Umbilical cord (tissue), 2 donors: ENCODE data around the gene MARK3. TPM values are rescaled to one million over a fixed set of nuclear protein-coding genes. Genes with fewer than 3 reads are reported as not detected.

Experiments used
- DNase-seq: peaks from one replicate; pipeline ENCODE4 v3.0.0-alpha.2; 2015; ENCODE audit warnings: low spot score
- total RNA-seq: library from RNA; depleted of rRNA; stranded (reverse); fragments of >200 nt; gene quantifications from one replicate; pipeline ENCODE4 v1.2.3, GENCODE V29; 2014; ENCODE audit warnings: low replicate concordance; ENCODE audit not compliant: insufficient read depth

MARK3 gene
- total RNA-seq, 1 donor from 2014 or later = 62.1 TPM

DNA sequence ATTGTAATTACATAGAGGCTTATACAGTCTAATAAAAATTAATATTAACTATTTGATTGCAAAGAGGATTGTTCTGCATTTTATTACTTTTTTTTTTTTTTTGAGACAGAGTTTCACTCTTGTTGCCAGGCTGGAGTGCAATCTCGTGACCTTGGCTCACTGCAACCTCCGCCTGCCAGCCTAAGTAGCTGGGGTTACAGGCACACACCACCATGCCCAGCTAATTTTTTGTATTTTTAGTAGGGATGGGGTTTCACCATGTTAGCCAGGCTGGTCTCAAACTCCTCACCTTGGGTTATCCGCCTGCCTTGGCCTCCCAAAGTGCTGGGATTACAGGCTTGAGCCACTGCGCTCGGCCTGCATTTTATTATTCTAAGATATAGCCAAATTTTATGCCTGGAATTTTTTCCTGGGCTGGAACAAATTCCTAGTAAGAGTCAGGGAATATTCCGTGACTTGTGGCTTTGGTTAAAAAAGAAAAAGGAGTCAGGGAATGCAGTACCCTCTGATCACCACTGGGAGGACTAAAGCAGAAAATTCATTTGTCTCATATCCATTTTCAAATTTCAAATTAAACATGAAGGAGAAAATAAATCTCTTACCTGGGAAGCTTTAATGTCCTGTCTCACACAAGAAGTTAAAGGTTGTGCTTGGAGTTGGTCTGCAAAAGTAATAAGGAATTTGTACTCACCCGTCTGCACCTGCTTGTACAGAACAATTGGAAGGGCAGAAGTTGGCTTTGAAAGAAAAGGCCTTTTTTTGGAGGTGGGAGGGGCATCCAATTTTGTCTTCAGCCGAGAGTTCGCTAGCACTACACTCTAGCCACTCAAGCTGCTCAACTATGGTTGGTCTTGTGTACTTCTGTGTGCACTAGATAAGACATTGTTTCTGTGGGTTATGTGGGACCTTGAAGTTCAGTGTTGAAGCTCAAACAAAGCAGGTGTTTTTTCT is 8.7 kb downstream of the MARK3 start:
- no peak for DNase-seq

DNA sequence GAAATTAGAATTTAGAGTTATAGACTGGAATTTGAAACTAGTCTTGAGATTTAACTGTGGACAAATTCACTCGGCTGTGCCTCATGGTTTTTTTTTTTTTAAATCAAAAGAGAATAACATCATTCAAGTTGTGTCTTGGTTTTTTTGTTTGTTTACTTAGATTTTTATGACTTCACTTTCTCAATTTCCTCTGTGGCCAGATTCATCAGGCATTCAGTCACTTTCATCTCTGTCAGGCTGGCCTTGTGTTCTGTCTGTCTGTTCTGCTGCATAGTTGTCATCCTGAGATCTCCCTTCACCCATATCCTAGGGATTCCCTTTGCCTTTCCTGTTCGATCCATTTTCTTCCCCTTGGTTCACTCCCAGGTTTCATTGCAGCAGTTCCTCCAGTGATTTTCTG is 10.0 kb downstream of the MARK3 start:
- no peak for DNase-seq

DNA sequence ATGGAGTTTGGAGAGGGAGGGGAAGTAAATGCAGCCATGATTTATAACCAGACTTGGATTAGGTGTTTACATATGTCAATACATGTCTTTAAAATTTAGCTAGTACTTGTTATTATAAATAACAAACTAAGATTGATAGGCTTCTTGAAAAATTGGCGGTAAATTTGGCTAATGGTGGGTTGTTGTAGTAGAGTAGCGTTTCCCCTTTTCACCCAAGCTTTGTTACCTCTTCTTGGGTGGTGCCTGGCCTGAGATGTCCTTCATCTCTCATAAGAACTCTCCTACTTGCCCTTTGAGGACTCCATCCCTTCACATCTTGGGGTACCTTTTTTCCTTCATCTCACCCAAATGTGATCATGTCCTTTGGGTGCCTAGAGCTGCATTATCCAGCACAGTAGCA is 11.2 kb downstream of the MARK3 start:
- no peak for DNase-seq

DNA sequence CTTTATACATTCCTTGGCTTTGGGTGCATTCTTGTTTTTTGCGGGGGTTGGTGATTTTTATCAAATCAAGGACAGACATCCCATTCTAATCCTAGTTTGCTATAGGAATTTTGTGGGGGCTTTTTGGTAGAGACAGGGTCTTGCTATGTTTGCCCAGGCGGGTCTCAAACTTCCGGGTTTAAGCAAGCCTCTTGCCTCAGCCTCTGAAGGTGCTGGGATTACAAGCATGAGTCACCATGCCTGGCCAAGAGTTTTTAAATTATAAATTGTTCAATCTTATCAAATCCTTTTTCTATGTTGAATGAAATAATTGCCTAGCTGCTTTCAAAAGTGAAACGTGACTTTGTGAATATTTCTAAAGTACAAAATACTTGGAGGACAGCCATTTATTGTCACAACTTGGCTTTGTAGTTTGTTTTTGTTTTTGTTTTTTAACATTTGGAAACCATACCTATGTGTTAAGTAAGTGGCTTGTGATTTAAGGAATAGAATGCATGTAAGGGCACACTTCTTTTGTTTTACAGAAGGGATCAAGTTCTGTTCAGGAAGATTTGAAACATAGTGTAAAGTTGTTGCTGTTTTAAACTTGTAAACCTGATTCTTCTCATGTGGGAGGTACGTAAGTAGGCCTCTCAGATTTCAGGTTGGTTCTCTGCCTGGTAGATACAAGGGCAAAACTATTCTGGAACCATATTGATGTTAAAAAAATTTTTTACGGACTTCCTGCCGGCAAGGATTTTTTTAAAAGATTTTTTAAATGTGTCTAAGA is 13.4 kb downstream of the MARK3 start:
- DNase-seq = no peak

DNA sequence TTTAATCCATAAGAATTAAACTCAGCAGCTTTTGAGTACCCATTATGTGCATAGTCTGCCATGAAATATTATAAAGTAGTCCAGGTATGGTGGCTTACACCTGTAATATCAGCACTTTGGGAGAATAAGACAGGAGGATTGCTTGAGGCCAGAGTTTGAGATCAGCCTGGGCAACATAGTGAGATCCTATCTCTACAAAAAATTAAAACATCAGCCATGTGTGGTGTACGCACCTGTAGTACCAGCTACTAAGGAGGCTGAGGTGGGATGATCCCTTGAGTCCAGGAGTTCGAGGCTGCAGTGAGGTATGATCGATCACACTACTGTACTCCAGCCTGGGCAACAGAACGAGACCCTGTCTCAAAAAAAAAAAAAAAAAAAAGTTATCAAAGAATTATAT is 15.3 kb downstream of the MARK3 start:
- no peak for DNase-seq

DNA sequence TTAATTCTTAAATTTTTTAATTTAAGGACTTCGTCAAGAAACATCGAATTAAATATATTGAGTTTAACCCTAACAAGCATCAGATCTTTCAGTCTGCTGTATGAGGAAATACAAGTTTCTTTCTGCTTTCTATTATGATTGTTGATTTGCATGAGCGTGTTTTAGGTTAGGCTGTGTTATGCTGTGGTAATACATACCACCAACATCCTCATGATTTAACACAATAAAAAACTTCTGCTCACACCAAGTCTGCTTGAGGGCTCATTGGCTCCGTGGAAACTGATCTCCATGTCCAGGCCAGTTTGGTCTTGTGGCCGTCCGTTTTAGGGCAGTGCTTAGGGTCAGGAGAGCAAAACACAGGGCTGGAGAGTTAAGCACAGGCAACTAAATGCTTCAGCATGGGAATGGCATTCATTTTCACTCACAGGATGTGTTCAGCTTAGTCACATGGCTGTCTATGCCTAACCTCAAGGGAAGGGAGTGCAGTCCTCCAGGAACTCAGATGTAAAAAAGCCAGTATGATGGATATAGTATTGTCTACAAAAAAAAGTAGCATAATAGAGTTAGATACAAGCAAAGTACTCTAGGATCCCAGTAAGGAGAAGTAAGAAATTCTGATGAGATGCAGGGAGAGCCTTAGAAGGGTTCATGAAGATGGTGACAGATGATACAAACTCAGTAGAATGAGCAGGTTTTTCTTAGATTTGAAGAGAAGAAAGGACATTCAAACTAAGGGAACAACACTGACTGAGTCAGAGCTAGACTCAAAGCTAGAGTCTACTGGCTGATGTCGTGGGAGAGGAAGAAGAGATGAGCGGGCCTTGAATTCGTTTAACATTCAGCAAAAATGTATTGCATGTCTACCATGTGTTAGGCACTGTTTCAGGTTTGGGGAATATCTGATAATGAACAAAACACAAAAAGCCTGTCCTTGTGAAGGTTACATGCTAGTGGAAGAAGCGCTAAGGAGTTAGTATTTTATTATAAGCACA is 16.3 kb downstream of the MARK3 start:
- DNase-seq = no peak

DNA sequence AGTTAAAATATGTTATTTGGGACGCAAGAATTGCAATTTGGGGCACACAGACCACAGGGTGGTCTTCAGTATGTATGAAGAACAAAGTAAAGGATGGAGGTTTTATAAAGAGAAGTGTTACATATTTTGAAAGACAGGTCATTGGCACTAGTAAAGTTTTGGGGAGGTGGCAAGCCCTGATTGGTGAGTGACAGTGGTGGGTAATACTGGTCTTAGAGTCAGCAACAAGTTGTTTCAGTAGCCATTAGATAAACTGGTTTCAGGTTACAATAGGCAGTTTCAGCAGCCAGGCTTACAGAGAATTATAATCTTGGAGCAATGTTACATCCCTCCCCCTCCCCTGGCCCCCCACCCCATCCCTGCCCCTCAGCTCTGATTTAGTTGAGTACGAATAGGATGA is 17.5 kb downstream of the MARK3 start:
- no peak for DNase-seq

DNA sequence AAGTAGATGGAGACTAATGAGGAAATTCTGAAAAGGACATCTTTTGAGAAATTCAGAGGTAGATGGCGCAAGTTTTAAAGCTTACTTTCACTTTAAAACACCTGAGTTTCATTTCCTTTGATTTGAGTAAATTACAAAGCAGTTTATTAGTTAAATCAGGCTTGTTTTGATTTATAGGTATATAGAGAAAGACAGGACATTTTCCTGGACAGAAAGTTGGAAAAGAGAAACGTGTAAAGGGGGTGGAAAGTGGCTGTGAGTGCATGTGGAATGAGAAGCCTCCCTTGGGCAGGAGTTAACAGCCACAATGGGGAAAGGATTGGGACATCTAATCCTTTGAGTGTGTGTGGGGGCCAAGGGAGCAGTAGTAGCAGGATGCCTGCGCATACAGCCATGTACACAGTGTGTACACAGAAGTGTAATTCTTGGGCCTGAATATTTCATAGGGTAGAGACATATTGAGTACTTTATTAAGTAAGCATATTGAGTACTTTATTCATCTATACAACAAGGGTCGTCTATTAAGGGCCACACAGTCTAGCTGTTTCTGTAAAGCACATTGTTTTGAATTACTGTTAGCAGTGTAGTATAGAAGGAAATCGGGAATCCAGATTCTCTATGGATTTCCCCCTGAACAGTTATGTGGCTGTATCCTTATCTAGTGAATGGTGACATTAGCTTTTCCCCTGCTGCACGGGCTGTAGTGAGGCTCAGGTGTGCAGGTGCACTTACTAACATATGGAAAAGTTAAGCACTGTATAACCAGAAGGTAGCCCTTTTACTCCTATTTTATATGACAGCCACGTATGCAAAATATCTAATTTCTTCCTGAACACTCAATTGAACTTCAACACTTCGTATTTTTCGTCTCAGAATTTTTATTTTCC is 19.1 kb downstream of the MARK3 start:
- DNase-seq = no peak

DNA sequence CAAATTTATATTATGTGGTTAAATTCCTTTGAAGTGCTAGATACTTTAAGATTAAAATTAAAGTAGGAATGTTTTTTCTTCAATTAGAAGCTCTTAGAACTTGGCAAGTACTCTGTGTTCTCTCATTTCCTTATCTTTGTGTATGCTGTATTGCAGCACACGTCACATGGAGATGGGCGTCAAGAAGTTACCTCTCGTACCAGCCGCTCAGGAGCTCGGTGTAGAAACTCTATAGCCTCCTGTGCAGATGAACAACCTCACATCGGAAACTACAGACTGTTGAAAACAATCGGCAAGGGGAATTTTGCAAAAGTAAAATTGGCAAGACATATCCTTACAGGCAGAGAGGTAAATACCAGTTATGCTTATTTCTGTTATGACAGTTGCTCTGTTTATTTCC is 19.7 kb downstream of the MARK3 start:
- DNase-seq = no peak

DNA sequence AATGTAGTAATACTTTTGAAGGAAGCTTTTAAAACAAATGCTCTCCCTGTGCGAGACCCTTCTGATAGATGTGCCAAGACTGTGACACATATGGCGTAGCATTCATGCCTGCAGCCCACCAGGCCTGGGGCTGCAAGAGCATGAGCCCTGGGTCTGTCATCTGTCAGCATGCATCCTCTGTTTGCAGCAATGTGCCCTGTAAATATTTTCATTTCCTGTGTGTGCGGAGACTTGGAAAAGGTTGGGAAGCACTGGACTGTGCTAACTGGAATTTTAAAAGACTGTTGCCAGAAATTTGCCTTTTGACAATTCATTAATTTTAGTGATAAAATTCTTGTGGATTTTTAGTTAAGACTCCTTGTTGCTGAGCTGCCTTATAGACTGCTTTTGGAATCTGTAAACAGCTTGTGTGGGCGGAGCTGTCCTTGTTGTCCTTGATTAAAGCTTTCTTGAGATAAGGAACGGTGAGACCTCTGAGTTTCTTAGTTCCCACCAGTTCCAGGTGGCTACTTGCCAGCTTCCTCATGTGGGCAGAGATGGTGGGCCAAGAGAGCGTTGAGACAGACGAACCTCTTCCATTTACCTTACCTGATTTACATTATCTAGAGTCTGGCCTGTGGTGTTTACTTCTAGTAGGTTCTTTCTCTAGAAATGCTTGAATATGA is 23.4 kb downstream of the MARK3 start:
- DNase-seq = no peak

DNA sequence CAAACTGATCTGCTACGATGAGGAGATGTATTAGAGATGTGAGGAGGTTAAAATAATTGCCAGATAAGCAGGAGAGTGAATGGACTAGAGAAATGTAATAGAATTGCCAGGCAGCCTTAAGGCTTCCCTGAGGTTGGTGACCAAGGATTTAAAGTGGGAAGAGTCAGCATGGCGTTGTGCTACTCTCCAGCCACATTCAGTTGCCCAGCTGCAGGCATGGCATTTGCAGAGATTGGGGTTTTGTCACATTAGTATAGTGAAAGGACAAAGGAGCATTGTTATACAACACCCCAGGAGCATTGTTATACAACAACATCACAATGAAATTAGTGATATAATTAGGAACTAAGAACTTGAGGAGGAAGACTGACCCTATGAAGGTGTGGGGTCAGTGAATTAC is 31.7 kb downstream of the MARK3 start:
- DNase-seq = no peak

DNA sequence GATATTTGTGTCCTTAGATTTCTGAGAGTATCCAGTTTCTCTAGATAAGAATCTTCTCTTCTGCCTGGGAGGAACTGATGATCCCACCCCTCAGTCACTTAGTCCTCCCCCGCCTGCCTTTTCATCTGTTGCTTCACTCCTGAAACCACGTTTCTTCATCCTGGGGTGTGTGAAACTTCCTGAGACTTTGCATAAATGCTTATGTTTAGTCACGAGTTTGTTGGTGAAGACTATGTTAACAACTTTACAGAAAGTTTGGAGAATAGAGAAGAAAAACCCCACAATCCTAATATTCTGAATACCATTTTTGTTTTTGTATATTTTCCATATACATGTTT is 33.2 kb downstream of the MARK3 start:
- DNase-seq = no peak

DNA sequence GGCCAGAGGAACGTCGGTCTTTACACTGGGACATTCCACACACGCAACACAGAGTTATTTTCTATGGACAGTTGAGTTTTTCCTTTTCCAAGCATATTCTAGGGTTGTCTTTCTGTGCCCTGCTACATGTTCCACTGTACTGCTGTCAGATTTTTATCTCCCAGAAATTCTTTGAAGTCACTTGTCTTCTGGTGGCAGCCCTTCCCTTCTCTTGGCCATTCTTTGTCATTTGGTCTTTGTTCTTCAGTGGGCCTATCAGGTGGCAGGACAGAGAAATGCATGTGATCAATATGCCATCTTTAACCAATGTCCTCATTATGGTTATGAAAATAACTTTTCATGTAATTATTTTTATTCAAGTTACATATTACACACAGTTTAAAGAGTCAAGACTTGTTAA is 36.3 kb downstream of the MARK3 start:
- DNase-seq = no peak

DNA sequence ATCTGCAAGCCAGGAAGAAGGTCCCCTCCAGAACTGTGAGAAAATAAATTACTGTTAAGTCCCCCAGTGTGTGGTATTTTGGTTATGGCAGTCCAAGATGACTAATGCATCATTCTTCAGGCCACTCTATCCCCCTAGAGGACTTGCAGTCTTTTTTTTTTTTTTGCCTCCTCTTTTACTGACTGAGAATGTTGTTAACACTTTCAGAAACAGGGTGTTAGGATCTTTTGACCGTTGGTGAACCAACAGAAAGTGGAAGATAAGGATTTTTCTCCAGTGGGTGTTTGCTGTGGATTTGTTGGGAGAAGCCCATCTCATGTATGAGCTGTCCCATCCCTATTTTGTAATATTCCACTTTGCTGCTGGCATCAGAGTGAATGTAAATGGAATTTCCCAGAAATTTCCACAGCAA is 37.8 kb downstream of the MARK3 start:
- DNase-seq = no peak

DNA sequence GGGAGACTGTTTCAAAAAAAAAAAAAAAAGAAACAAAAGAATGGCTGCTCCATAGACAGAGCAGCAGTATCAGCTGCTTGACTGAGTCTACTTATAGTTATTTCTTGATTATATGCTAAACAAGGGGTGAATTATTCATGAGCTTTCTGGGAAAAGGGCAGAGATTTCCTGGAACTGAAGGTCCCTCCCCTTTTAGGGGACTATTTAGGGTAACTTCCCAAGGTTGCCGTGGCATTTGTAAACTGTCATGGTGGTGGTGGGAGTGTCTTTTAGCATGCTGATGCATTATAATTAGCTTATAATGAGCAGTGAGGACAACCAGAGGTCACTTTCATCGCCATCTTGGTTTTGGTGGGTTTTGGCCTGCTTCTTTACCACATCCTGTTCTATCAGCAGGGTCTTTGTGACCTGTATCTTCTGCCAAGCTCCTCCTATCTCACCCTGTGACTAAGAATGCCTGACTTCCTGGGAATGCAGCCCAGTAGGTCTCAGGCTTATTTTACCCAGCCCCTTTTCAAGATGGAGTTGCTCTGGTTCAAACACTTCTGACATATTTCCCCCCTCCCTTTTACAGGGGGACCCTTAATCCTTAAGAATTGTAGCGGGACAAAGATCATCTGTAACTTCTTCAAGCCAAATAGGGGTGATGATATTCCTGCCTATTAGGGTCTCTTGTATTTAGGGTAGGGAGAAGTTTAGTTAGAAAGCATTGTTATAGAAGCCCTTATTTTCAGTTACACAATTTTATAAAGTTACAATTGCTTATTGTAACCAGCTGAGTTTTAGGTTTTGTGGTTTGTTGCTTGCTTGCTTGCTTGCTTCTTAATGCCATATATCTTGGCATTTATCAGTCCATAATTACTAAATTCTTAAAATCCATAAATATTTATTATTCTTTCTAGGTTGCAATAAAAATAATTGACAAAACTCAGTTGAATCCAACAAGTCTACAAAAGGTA is 42.5 kb downstream of the MARK3 start:
- no peak for DNase-seq

DNA sequence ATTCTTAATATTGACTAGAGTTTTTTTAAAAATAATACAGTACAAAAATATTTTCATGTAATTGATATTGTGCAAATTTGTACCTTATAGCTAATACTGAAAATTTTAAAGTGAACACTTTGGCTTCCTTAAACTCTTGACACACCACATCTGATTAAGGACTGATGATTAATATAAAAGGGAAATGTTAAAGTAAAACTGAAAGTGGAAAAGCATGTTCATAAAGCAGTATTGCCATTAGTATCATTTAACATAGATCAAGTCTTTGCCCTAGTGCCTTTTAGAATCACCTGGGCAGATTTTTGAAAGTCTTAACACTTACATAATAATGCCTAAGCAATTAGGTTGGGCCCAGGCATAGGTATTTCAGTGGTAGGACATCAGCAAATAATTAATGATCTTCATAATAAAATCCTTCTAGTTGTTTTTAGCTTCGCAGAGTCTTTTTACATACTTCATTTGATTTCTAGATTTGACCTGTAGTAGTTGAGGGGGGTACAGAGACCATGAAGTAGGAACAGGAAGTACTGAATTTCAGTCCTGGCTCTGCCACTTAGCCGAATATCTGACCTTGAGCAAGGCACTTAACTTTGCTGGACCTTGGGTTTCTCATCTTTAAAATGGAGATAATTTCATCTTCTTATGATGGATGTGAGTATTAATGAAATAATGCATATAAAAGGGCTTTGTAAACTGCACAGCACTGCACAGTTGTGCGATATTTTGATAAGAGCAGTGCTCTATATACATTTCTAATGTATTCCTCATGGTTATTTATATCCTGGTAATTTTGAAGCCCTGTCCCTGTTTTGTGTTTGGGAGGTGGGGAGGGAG is 43.7 kb downstream of the MARK3 start:
- DNase-seq = no peak

DNA sequence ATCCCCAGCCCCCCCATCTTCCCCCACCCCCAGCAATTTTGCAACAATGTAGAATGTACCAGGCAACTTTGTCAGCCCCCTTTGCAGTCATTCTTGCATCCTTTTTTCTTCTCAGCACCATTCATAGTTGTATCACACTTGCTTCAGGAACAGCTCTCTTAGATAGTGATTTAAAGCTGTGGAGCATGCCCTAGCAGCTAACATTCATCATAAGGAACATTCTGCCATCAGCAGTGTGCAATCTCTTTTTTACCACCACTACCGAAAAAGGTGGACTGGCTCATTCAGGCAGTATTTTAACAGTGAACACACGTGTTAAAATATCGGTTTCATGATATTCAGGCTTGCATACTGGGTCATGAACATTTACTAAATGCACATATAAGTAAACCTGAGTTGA is 45.1 kb downstream of the MARK3 start:
- no peak for DNase-seq

DNA sequence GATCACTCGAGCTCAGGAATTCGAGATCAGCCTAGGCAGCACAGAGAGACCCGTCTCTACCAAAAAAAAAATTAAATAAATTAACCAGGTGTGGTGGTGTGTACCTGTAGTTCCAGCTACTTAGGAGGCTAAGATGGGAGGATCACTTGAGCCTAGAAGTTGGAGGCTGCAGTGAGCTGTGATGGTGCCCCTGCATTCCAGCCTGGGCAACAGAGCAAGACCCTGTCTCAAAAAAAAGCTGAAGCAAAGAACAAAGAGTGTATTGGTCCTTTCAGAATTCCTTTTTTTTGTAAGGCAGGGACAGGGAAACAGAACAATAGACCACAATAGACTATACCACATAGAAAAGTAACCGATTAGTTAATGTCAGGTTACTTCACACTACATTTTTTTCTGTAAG is 47.4 kb downstream of the MARK3 start:
- no peak for DNase-seq
